ENCODE results near the gene PEX12.

The PEX12 gene

GRCh38 chr17:35559495-35560210 is 18.7 kb downstream of the PEX12 start:
- Mint-ChIP-seq H3K9me3 (no peaks in the 10 kb centered on the region), H3K27ac (no peak overlapping the region), H3K36me3 (ENCODE audit: low read depth) (no peaks in the 10 kb centered on the region), H3K4me1 (ENCODE audit: low read depth) (peaks cover 4% of the 10 kb centered on the region), H3K4me3 (no peak overlapping the region), H3K27me3 (ENCODE audit: low read depth) (peaks cover 54% of the 10 kb centered on the region)

DNA sequence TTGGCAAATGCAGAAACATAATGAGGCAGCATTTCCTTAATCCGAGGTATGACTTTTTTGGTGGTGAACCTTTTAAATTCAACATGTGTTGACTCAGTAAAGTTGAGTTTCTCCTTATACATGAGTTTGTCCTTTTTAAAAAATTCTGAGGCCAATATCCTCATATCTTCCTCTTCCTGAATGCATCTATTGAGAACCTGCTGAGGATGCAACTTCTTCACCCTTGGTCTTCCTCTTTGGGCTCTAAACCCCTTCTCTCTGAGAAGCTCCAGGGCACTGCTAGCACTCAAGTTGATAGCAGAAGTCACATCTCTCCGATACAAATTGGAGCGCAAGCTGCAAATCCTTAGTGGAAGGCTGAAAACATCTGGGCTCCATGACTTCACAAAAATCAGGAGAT is 21.0 kb downstream of the PEX12 start:
- H3K9me3 Mint-ChIP-seq, result no peaks in the 10 kb centered on the region
- peaks cover 3% of the 10 kb centered on the region for H3K4me1 Mint-ChIP-seq (ENCODE audit: low read depth)
- no peak overlapping the region for H3K4me3 Mint-ChIP-seq
- H3K36me3 Mint-ChIP-seq (ENCODE audit: low read depth), result no peaks in the 10 kb centered on the region
- peaks cover 39% of the 10 kb centered on the region for H3K27me3 Mint-ChIP-seq (ENCODE audit: low read depth)
- no peak overlapping the region for H3K27ac Mint-ChIP-seq

GRCh38 chr17:35555691-35556090 is 22.7 kb downstream of the PEX12 start:
- H3K4me3 Mint-ChIP-seq, result no peak overlapping the region
- peaks cover 1% of the 10 kb centered on the region for H3K4me1 Mint-ChIP-seq (ENCODE audit: low read depth)
- peaks cover 42% of the 10 kb centered on the region for H3K27me3 Mint-ChIP-seq (ENCODE audit: low read depth)
- no peaks in the 10 kb centered on the region for H3K9me3 Mint-ChIP-seq
- no peaks in the 10 kb centered on the region for H3K36me3 Mint-ChIP-seq (ENCODE audit: low read depth)
- H3K27ac Mint-ChIP-seq, result no peak overlapping the region

- Mint-ChIP-seq H3K27ac (no peak overlapping the region), H3K9me3 (no peaks in the 10 kb centered on the region), H3K4me3 (no peak overlapping the region), H3K36me3 (ENCODE audit: low read depth) (no peaks in the 10 kb centered on the region), H3K4me1 (ENCODE audit: low read depth) (no peaks in the 10 kb centered on the region), H3K27me3 (ENCODE audit: low read depth) (peaks cover 33% of the 10 kb centered on the region)
Measured at GRCh38 chr17:35554668-35555067, 23.7 kb downstream of the PEX12 start.

DNA sequence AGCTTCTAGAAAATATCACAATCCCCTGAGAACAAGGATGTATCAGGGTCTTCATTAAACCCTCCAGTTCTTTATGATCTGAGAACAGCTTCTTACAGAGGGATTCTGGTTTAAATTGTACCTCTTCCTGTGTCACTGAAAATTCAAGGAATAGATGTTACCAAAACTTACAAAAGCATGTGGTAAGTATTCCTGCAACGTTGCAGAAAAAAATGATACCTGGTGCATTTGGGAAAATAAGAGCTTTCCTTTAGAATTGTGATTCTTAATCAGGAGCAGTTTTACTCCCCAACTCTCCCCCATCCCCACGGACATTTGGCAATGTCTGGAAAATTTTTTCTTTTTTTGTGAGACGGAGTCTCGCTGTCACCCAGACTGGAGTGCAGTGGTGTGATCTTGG is 25.1 kb downstream of the PEX12 start:
- H3K27me3 Mint-ChIP-seq (ENCODE audit: low read depth), result peaks cover 22% of the 10 kb centered on the region
- H3K4me1 Mint-ChIP-seq (ENCODE audit: low read depth), result no peaks in the 10 kb centered on the region
- H3K27ac Mint-ChIP-seq, result no peak overlapping the region
- no peaks in the 10 kb centered on the region for H3K36me3 Mint-ChIP-seq (ENCODE audit: low read depth)
- no peaks in the 10 kb centered on the region for H3K9me3 Mint-ChIP-seq
- no peak overlapping the region for H3K4me3 Mint-ChIP-seq

DNA sequence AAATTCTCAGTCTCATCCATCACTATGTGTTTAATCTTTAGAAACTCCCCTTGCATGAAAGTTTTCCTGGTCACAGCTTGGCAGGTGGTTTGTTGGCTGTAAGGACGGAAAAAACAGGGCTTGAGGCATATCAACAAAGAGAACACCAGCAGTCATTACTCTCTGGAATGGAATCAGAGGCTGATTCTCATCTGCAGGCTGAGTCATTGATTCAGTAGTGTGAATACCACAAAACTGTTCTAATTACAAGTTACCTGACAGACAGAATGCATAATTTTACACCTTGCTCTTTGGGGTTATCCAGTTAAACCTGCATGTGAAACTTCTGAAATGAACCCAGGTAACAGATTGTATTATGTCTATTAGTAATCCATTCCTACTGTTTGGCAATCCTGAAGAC is 29.4 kb downstream of the PEX12 start:
- Mint-ChIP-seq H3K36me3 (ENCODE audit: low read depth) (peaks cover 4% of the 10 kb centered on the region), H3K4me1 (ENCODE audit: low read depth) (peaks cover 11% of the 10 kb centered on the region), H3K9me3 (peaks cover 5% of the 10 kb centered on the region), H3K27ac (no peak overlapping the region), H3K27me3 (ENCODE audit: low read depth) (peaks cover 10% of the 10 kb centered on the region), H3K4me3 (no peak overlapping the region)

GRCh38 chr17:35548208-35548810 is 30.1 kb downstream of the PEX12 start:
- peaks cover 7% of the 10 kb centered on the region for H3K27me3 Mint-ChIP-seq (ENCODE audit: low read depth)
- no peak overlapping the region for H3K4me3 Mint-ChIP-seq
- no peak overlapping the region for H3K27ac Mint-ChIP-seq
- H3K36me3 Mint-ChIP-seq (ENCODE audit: low read depth), result peaks cover 6% of the 10 kb centered on the region
- H3K4me1 Mint-ChIP-seq (ENCODE audit: low read depth), result peaks cover 15% of the 10 kb centered on the region
- peaks cover 5% of the 10 kb centered on the region for H3K9me3 Mint-ChIP-seq

GRCh38 chr17:35546487-35546886 is 31.9 kb downstream of the PEX12 start:
- Mint-ChIP-seq H3K4me3 (no peak overlapping the region), H3K27ac (no peak overlapping the region), H3K9me3 (peaks cover 5% of the 10 kb centered on the region), H3K36me3 (ENCODE audit: low read depth) (peaks cover 6% of the 10 kb centered on the region), H3K27me3 (ENCODE audit: low read depth) (peaks cover 6% of the 10 kb centered on the region), H3K4me1 (ENCODE audit: low read depth) (peaks cover 21% of the 10 kb centered on the region)

DNA sequence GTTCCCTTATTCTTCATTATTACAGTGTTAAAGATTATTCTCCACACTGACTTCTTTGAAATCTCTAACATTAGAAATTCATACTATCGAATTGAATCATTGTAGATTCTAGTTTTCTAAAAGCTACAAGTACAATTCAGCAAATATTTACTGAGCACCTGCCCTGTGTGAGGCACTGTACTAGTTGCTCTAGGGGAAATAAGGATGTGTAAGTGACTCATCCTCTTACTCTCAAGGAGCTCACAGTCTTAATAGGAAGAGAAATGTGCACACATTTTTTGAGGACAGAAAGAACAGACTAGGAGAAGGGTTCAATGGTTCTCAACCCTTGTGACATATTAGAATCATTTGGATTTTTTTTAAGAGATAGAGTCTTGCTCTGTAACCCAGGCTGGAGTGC is 33.2 kb downstream of the PEX12 start:
- no peak overlapping the region for H3K4me3 Mint-ChIP-seq

GRCh38 chr17:35543856-35544255 is 34.5 kb downstream of the PEX12 start:
- Mint-ChIP-seq H3K27ac (no peak overlapping the region), H3K9me3 (peaks cover 5% of the 10 kb centered on the region), H3K36me3 (ENCODE audit: low read depth) (peaks cover 6% of the 10 kb centered on the region), H3K4me1 (ENCODE audit: low read depth) (peaks cover 40% of the 10 kb centered on the region), H3K4me3 (no peak overlapping the region), H3K27me3 (ENCODE audit: low read depth) (peaks cover 3% of the 10 kb centered on the region)

More for the DNA sequence above, 33.2 kb downstream of the PEX12 start:
- Mint-ChIP-seq H3K4me1 (ENCODE audit: low read depth) (peaks cover 28% of the 10 kb centered on the region), H3K9me3 (peaks cover 5% of the 10 kb centered on the region), H3K27me3 (ENCODE audit: low read depth) (peaks cover 3% of the 10 kb centered on the region), H3K36me3 (ENCODE audit: low read depth) (peaks cover 6% of the 10 kb centered on the region), H3K27ac (no peak overlapping the region)

- Mint-ChIP-seq H3K36me3 (ENCODE audit: low read depth) (peaks cover 6% of the 10 kb centered on the region), H3K27ac (no peak overlapping the region), H3K4me1 (ENCODE audit: low read depth) (peaks cover 48% of the 10 kb centered on the region), H3K4me3 (no peak overlapping the region), H3K27me3 (ENCODE audit: low read depth) (peaks cover 3% of the 10 kb centered on the region), H3K9me3 (peaks cover 5% of the 10 kb centered on the region)
Measured at GRCh38 chr17:35542990-35543389, 35.4 kb downstream of the PEX12 start.

DNA sequence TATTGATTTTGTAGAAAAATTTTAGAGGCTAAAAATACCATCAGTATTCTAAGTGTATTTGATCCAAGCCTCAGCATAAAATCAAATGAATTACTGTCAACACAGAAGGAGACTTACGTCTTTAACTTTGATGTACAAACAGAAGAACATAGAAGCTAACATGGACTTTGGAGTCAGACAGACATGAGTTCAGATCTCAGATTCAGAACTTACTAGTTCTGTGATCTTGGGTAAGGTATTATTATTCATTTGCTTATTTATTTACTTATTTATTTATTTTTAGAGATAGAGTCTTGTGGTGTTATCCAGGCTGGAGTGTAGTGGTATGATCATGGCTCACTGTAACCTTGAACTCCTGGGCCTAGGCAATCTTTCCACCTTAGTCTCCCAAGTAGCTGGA is 36.9 kb downstream of the PEX12 start:
- H3K4me3 Mint-ChIP-seq, result peak overlapping the region; percentile 86
- H3K36me3 Mint-ChIP-seq (ENCODE audit: low read depth), result peaks cover 20% of the 10 kb centered on the region
- peak overlapping the region; percentile 100 for H3K27ac Mint-ChIP-seq
- H3K9me3 Mint-ChIP-seq, result peaks cover 5% of the 10 kb centered on the region
- H3K27me3 Mint-ChIP-seq (ENCODE audit: low read depth), result peaks cover 3% of the 10 kb centered on the region
- peaks cover 48% of the 10 kb centered on the region for H3K4me1 Mint-ChIP-seq (ENCODE audit: low read depth)

- H3K4me1 Mint-ChIP-seq (ENCODE audit: low read depth), result peaks cover 49% of the 10 kb centered on the region
- H3K27ac Mint-ChIP-seq, result peak overlapping the region; percentile 100
- peak overlapping the region; percentile 86 for H3K4me3 Mint-ChIP-seq
- H3K36me3 Mint-ChIP-seq (ENCODE audit: low read depth), result peaks cover 24% of the 10 kb centered on the region
- peaks cover 3% of the 10 kb centered on the region for H3K27me3 Mint-ChIP-seq (ENCODE audit: low read depth)
- peaks cover 5% of the 10 kb centered on the region for H3K9me3 Mint-ChIP-seq
Measured at GRCh38 chr17:35540589-35541404, 37.6 kb downstream of the PEX12 start.

- Mint-ChIP-seq H3K4me3 (peak overlapping the region; percentile 98), H3K27me3 (ENCODE audit: low read depth) (no peaks in the 10 kb centered on the region), H3K27ac (peak overlapping the region; percentile 100), H3K9me3 (no peaks in the 10 kb centered on the region), H3K36me3 (ENCODE audit: low read depth) (peaks cover 24% of the 10 kb centered on the region), H3K4me1 (ENCODE audit: low read depth) (peaks cover 46% of the 10 kb centered on the region)
Measured at GRCh38 chr17:35539659-35540026, 38.7 kb downstream of the PEX12 start.

Measured in T-helper 1 cell treated with Interleukin-12 subunit alpha and Interleukin-12 subunit beta and Interleukin-4 antibody, amounts not matched to agents 30 μg/mL and 1 μg/mL, for 36 hours (primary cell).